Esophagus squamous epithelium (tissue), 4 donors: ENCODE results near the gene CDH12.

ENCODE experiments used
- CTCF ChIP-seq, 6 experiments: fragments of 450-650 bp in 4 of 6; fragments of 200-600 bp in 2 of 6; sonication (generic) in 2 of 6; IDR thresholded peaks; one replicate each; pipeline ENCODE4 v1.5.1; 2016 to 2019; ENCODE audit warnings: antibody characterized with exemption in 6 of 6, mild to moderate bottlenecking in 4 of 6, moderate library complexity in 4 of 6
- POLR2A ChIP-seq, 4 donors: fragments of 450-650 bp; IDR thresholded peaks; one replicate each; pipeline ENCODE4 v1.6.1; 2017; ENCODE audit warnings: antibody characterized with exemption in 4 of 4, mild to moderate bottlenecking in 4 of 4, moderate library complexity in 3 of 4

GRCh38 chr5:22079566-22079965 is 773.6 kb downstream of the CDH12 start:
- no peak for TF ChIP-seq POLR2A (IDR thresholded peaks at IDR 0.05)
- no peak for TF ChIP-seq CTCF (IDR thresholded peaks at IDR 0.05)
